CD4-positive, alpha-beta memory T cell (primary cell): ENCODE measurements around the gene CACNG6. TPM values are rescaled to one million over a fixed set of nuclear protein-coding genes. Genes with fewer than 3 reads are reported as not detected.

Experiments used
- CTCF ChIA-PET: fragments of 350-600 bp; sonication (Branson Sonifier 250); formaldehyde crosslinking; loops from one replicate; lab custom pipeline; 2021; ENCODE audit warnings: inconsistent platforms; ENCODE audit not compliant: partially characterized antibody; lab: Charles Lee
- POLR2A ChIA-PET: fragments of 350-600 bp; sonication (Branson Sonifier 250); formaldehyde crosslinking; loops from one replicate; lab custom pipeline; 2021; ENCODE audit not compliant: partially characterized antibody; lab: Charles Lee
- DNase-seq, 5 donors: peaks; one replicate each; pipeline versions ENCODE4 v3.0.0 to v3.0.0-alpha.2; 2020 to 2022; ENCODE audit warnings: mixed read lengths in 1 of 5
- H3K27ac ChIP-seq: one replicate; pipeline ENCODE4 v1.7.0; 2013; ENCODE audit warnings: low read depth, low read length
- H3K27me3 ChIP-seq: 2 replicates; pipeline ENCODE4 v1.7.0; 2013; ENCODE audit warnings: mild to moderate bottlenecking, low read length, moderate library complexity; ENCODE audit not compliant: insufficient read depth
- H3K36me3 ChIP-seq: 2 replicates; pipeline ENCODE4 v1.7.0; 2013; ENCODE audit warnings: mild to moderate bottlenecking, low read length, moderate library complexity; ENCODE audit not compliant: insufficient read depth
- H3K4me1 ChIP-seq: 2 replicates; pipeline ENCODE4 v1.7.0; 2013; ENCODE audit warnings: mild to moderate bottlenecking, low read length, moderate library complexity; ENCODE audit not compliant: insufficient read depth
- H3K4me3 ChIP-seq, 2 donors: one replicate each; pipeline ENCODE4 v1.7.0; 2013; ENCODE audit warnings: low read length in 2 of 2, mild to moderate bottlenecking in 1 of 2
- H3K9me3 ChIP-seq, 2 donors: one replicate each; pipeline ENCODE4 v1.7.0; 2013; ENCODE audit warnings: low read length in 2 of 2, control low read depth in 1 of 2; ENCODE audit not compliant: control insufficient read depth in 1 of 2
- H3K27ac Mint-ChIP-seq, 7 donors: one replicate each; pipeline ENCODE4 v1.8.0; 2020 to 2021; ENCODE audit warnings: mixed read lengths in 7 of 7, mild to moderate bottlenecking in 6 of 7, inconsistent platforms in 3 of 7, moderate library complexity in 3 of 7
- H3K27me3 Mint-ChIP-seq, 2 donors: one replicate each; pipeline ENCODE4 v1.8.0; 2020 to 2021; ENCODE audit warnings: mixed read lengths in 2 of 2
- H3K36me3 Mint-ChIP-seq, 2 donors: one replicate each; pipeline ENCODE4 v1.8.0; 2020 to 2021; ENCODE audit warnings: mixed read lengths in 2 of 2, inconsistent platforms in 1 of 2, mild to moderate bottlenecking in 1 of 2
- H3K4me1 Mint-ChIP-seq, 4 donors: one replicate each; pipeline ENCODE4 v1.8.0; 2020 to 2021; ENCODE audit warnings: mixed read lengths in 4 of 4, mild to moderate bottlenecking in 1 of 4
- H3K4me3 Mint-ChIP-seq, 8 donors: one replicate each; pipeline ENCODE4 v1.8.0; 2020 to 2021; ENCODE audit warnings: mixed read lengths in 8 of 8, mild to moderate bottlenecking in 7 of 8, moderate library complexity in 6 of 8, inconsistent platforms in 3 of 8
- H3K9me3 Mint-ChIP-seq, 8 donors: one replicate each; pipeline ENCODE4 v1.8.0; 2020 to 2021; ENCODE audit warnings: mixed read lengths in 8 of 8, mild to moderate bottlenecking in 5 of 8, inconsistent platforms in 3 of 8, moderate library complexity in 1 of 8
- intact Hi-C: fragments of 100-400 bp; cut with micrococcal nuclease; formaldehyde crosslinking; loops from one replicate; pipeline ENCODE4 v1.15.1; 2023
- polyA plus RNA-seq, 2 donors: library from polyadenylated mRNA; unstranded; fragments of 300-500 nt; fragmentation: Illumina TruSeq; gene quantifications; one replicate each; pipeline ENCODE4 v1.2.3, GENCODE V29; 2021
- total RNA-seq, 2 experiments: library from RNA; stranded (reverse); gene quantifications; one replicate each; pipeline ENCODE4 v1.2.3, GENCODE V29; 2021

The CACNG6 gene
- total RNA-seq = not detected
- not detected for polyA plus RNA-seq

- CTCF ChIA-PET = no interaction called here
- Mint-ChIP-seq H3K4me3 (peak within 1 kb of the TSS in 6 of 8 donors; percentile 15 to 64 (median 41)), H3K27me3 (peaks cover 36 to 43% of the 10 kb centered on the region in 2 donors), H3K36me3 (no peaks in the 10 kb centered on the region), H3K27ac (no peak within 1 kb of the TSS), H3K9me3 (no peaks in the 10 kb centered on the region), H3K4me1 (peaks cover 0 to 6% (median 2%) of the 10 kb centered on the region in 4 donors)
- DNase-seq = no peak
- intact Hi-C loops = no loop called here
- no peak within 1 kb of the TSS for H3K27ac ChIP-seq
- H3K4me1 ChIP-seq = no peaks in the 10 kb centered on the region
- no peaks in the 10 kb centered on the region for H3K36me3 ChIP-seq
- H3K4me3 ChIP-seq = no peak within 1 kb of the TSS
- POLR2A ChIA-PET = no interaction called here
- no peaks in the 10 kb centered on the region for H3K9me3 ChIP-seq
- peaks cover 11% of the 10 kb centered on the region for H3K27me3 ChIP-seq
Measured at GRCh38 chr19:53991224-53992113, at the start of gene CACNG6. Gene CACNG6, plus strand, starts transcription at chr19:53991637. Its CDS starts 1,241 bp downstream, at chr19:53992878.

GRCh38 chr19:53942001-53942786, 49.2 kb upstream of the CACNG6 start:
- no peaks in the 10 kb centered on the region for H3K36me3 ChIP-seq
- no peak overlapping the region for H3K4me3 ChIP-seq
- no peaks in the 10 kb centered on the region for H3K36me3 Mint-ChIP-seq
- no peak overlapping the region for H3K27ac Mint-ChIP-seq
- no peak overlapping the region for H3K27ac ChIP-seq
- H3K9me3 ChIP-seq = no peaks in the 10 kb centered on the region
- POLR2A ChIA-PET = no interaction called here
- H3K4me1 ChIP-seq = no peaks in the 10 kb centered on the region
- peaks cover 33 to 52% of the 10 kb centered on the region in 2 donors for H3K27me3 Mint-ChIP-seq
- CTCF ChIA-PET = interaction anchor here (0.6 to 1.0 kb wide), 2 partner anchors 83 to 101 kb away, joined by 3 read pairs; no protein-coding TSS in a partner anchor
- intact Hi-C loops = no loop called here
- peaks cover 4% of the 10 kb centered on the region for H3K27me3 ChIP-seq
- H3K4me3 Mint-ChIP-seq = no peak overlapping the region
- no peak for DNase-seq
- H3K4me1 Mint-ChIP-seq = no peaks in the 10 kb centered on the region
- peaks cover 0 to 7% (median 3%) of the 10 kb centered on the region in 8 donors for H3K9me3 Mint-ChIP-seq

GRCh38 chr19:53944416-53944815, 47.0 kb upstream of the CACNG6 start:
- Mint-ChIP-seq H3K4me1 (no peaks in the 10 kb centered on the region), H3K27me3 (peaks cover 34 to 46% of the 10 kb centered on the region in 2 donors), H3K27ac (no peak overlapping the region), H3K9me3 (peaks cover 0 to 5% (median 2%) of the 10 kb centered on the region in 8 donors), H3K36me3 (no peaks in the 10 kb centered on the region), H3K4me3 (no peak overlapping the region)
- ChIA-PET POLR2A (no interaction called here), CTCF (no interaction called here)
- H3K4me3 ChIP-seq = no peak overlapping the region
- no peaks in the 10 kb centered on the region for H3K9me3 ChIP-seq
- intact Hi-C loops = no loop called here
- DNase-seq = no peak
- no peaks in the 10 kb centered on the region for H3K4me1 ChIP-seq
- no peak overlapping the region for H3K27ac ChIP-seq
- no peaks in the 10 kb centered on the region for H3K36me3 ChIP-seq
- H3K27me3 ChIP-seq = peaks cover 4% of the 10 kb centered on the region

GRCh38 chr19:53944933-53945332, 46.5 kb upstream of the CACNG6 start:
- no peaks in the 10 kb centered on the region for H3K36me3 ChIP-seq
- ChIA-PET CTCF (no interaction called here), POLR2A (no interaction called here)
- peaks cover 0 to 5% (median 2%) of the 10 kb centered on the region in 8 donors for H3K9me3 Mint-ChIP-seq
- intact Hi-C loops = no loop called here
- no peaks in the 10 kb centered on the region for H3K36me3 Mint-ChIP-seq
- H3K9me3 ChIP-seq = no peaks in the 10 kb centered on the region
- H3K4me3 ChIP-seq = no peak overlapping the region
- H3K27me3 Mint-ChIP-seq = peaks cover 34 to 42% of the 10 kb centered on the region in 2 donors
- H3K4me3 Mint-ChIP-seq = no peak overlapping the region
- H3K27ac Mint-ChIP-seq = no peak overlapping the region
- H3K4me1 ChIP-seq = no peaks in the 10 kb centered on the region
- peaks cover 4% of the 10 kb centered on the region for H3K27me3 ChIP-seq
- no peaks in the 10 kb centered on the region for H3K4me1 Mint-ChIP-seq
- no peak for DNase-seq
- no peak overlapping the region for H3K27ac ChIP-seq

GRCh38 chr19:53945441-53945840, 46.0 kb upstream of the CACNG6 start:
- H3K4me1 ChIP-seq = no peaks in the 10 kb centered on the region
- H3K4me3 ChIP-seq = no peak overlapping the region
- peaks cover 31 to 38% of the 10 kb centered on the region in 2 donors for H3K27me3 Mint-ChIP-seq
- ChIA-PET CTCF (no interaction called here), POLR2A (no interaction called here)
- peaks cover 4% of the 10 kb centered on the region for H3K27me3 ChIP-seq
- no peak for DNase-seq
- H3K36me3 Mint-ChIP-seq = no peaks in the 10 kb centered on the region
- H3K4me1 Mint-ChIP-seq = no peaks in the 10 kb centered on the region
- H3K27ac Mint-ChIP-seq = no peak overlapping the region
- H3K9me3 ChIP-seq = no peaks in the 10 kb centered on the region
- H3K27ac ChIP-seq = no peak overlapping the region
- intact Hi-C loops = no loop called here
- no peaks in the 10 kb centered on the region for H3K36me3 ChIP-seq
- H3K9me3 Mint-ChIP-seq = peaks cover 0 to 5% (median 2%) of the 10 kb centered on the region in 8 donors
- H3K4me3 Mint-ChIP-seq = no peak overlapping the region

GRCh38 chr19:53945998-53946397, 45.4 kb upstream of the CACNG6 start:
- ChIA-PET CTCF (interaction anchor here (1.5 kb wide), 1 partner anchor 33 kb away, joined by 5 read pairs; no protein-coding TSS in a partner anchor), POLR2A (no interaction called here)
- no peaks in the 10 kb centered on the region for H3K36me3 Mint-ChIP-seq

GRCh38 chr19:53947624-53948023, 43.8 kb upstream of the CACNG6 start:
- Mint-ChIP-seq H3K27ac (no peak overlapping the region), H3K4me1 (no peaks in the 10 kb centered on the region), H3K9me3 (peaks cover 0 to 9% (median 2%) of the 10 kb centered on the region in 8 donors), H3K4me3 (no peak overlapping the region), H3K36me3 (no peaks in the 10 kb centered on the region), H3K27me3 (peaks cover 27 to 37% of the 10 kb centered on the region in 2 donors)
- no peaks in the 10 kb centered on the region for H3K4me1 ChIP-seq
- intact Hi-C loops = no loop called here
- no peak overlapping the region for H3K4me3 ChIP-seq
- ChIA-PET CTCF (interaction anchor here (0.8 to 1.9 kb wide), 3 partner anchors 12 to 94 kb away, joined by 4 to 5 read pairs (median 5); no protein-coding TSS in a partner anchor), POLR2A (no interaction called here)
- H3K27ac ChIP-seq = no peak overlapping the region
- H3K9me3 ChIP-seq = no peaks in the 10 kb centered on the region
- no peaks in the 10 kb centered on the region for H3K27me3 ChIP-seq
- no peak for DNase-seq
- H3K36me3 ChIP-seq = no peaks in the 10 kb centered on the region

More at GRCh38 chr19:53945998-53946397, 45.4 kb upstream of the CACNG6 start:
- Mint-ChIP-seq H3K4me1 (no peaks in the 10 kb centered on the region), H3K27me3 (peaks cover 31 to 36% of the 10 kb centered on the region in 2 donors), H3K27ac (no peak overlapping the region), H3K4me3 (no peak overlapping the region), H3K9me3 (peaks cover 0 to 5% (median under 1%) of the 10 kb centered on the region in 8 donors)
- Histone ChIP-seq H3K4me1 (no peaks in the 10 kb centered on the region), H3K4me3 (no peak overlapping the region), H3K36me3 (no peaks in the 10 kb centered on the region), H3K27me3 (peaks cover 4% of the 10 kb centered on the region), H3K9me3 (no peaks in the 10 kb centered on the region), H3K27ac (no peak overlapping the region)
- intact Hi-C loops = no loop called here
- DNase-seq = no peak
